ENCODE measurements around the gene RSRC2.
"Not testable (repeated sequence)": the region's sequence is repeated elsewhere in the genome, so short reads cannot be mapped to it uniquely, and the experiment has no call there.

RSRC2 gene

GRCh38 chr12:122526683-122527477 lies at the start of gene RSRC2, which contains the start of gene KNTC1:
Gene RSRC2, minus strand, starts transcription at chr12:122526936. Its CDS starts 83 bp downstream, at chr12:122526853.
Gene KNTC1, plus strand, starts transcription at chr12:122527249. Its CDS starts 2,815 bp downstream, at chr12:122530064.
- DNase-seq (ENCODE audit: low spot score), result peak; percentile 62

GRCh38 chr12:122571821-122572220 lies 45.1 kb upstream of the RSRC2 start:
- DNase-seq (ENCODE audit: low spot score), result no peak

- DNase-seq (ENCODE audit: low spot score), result not testable (repeated sequence)
Measured at GRCh38 chr12:122570006-122570405, 43.3 kb upstream of the RSRC2 start.

DNA sequence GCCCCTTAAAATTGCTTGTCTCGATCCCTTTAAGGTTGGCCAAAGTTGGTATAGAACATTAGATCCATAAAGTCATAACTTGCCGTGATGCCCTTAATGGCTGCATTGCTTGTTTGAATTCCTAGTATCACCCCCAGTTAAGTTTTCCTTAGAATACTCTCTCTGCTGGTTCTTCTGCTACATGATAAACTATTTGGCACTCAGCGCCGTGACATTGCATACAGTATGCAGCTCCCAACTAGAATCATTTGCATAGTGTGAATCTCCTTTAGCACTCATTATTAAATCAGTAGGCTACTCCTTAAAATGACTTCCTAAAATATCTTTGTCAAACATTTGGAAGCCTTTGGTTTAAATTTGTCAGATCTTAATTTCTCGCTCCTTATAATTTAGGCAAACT lies 42.6 kb upstream of the RSRC2 start:
- DNase-seq (ENCODE audit: low spot score), result no peak

GRCh38 chr12:122566816-122567215 lies 40.1 kb upstream of the RSRC2 start:
- DNase-seq (ENCODE audit: low spot score), result not testable (repeated sequence)

DNA sequence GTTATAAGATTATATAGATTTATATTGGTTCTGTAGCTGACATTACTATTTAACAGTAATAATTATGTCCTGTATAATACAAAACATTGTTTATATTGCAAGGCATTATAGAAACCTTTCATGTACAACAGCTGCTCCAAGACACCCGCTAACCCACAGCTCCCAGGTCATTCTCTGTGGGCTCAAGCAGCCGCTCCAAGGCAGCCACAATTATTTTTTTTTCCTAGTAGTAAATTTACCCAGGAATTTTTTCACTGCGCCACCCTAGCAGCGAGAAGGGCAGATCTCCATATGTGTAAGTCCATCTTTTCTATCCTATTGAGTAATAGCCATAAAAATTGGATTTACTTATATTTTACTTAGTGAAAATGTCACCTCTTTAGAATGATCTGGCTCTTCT lies 36.6 kb upstream of the RSRC2 start:
- no peak for DNase-seq (ENCODE audit: low spot score)

- no peak for DNase-seq (ENCODE audit: low spot score)
Measured at GRCh38 chr12:122560138-122560537, 33.4 kb upstream of the RSRC2 start.

DNA sequence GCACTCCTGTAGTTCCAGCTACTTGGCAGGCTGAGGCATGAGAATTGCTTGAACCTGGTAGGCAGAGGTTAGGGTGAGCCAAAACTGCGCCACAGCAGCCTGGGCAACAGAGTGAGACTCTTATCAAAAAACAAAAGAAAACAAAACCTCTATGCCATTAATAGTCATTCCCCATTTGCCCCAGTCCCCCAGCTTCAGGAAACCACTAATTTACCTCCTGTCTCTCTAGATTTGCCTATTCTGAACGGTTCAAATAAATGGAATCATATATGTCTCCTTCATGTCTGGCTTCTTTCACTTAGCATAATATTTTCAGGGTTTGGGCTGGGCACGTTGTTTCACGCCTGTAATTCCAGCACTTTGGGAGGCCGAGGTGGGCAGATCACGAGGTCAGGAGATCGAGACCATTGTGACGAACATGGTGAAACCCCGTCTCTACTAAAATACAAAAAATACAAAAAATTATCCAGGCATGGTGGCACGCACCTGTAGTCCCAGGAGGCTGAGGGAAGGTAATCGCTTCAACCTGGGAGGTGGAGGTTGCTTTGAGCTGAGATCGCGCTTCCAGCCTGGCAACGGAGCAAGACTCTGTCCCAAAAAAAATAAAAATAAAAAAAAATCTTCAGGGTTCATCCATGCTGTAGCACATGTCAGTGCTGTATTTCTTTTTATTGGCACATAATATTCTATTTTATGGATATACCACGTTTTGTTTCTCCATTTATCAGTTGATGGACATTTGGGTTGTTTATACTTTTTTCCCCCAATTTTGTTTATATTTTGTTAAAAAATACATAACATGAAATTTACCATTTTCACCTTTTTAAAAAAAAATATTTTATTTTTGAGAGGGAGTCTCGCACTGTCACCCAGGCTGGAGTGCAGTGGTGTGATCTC lies 32.3 kb upstream of the RSRC2 start:
- no peak for DNase-seq (ENCODE audit: low spot score)

DNA sequence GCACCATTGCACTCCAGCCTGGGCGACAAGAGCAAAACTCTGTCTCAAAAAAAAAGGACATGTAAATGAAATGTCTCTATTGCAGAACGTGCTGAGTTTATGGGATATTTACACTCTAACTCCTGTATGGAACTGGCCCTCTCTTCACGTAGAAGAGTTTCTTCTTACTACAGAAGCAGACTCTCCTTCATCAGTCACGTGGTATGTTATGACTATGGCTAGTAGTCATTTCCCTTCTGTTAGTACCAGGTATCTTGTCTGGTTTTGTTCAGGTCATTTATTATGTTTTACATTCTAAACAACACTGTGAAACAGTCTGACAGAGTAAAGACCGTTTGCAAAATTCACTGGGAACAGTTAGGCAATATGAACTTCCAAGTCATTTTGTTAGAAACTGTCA lies 20.6 kb upstream of the RSRC2 start:
- DNase-seq (ENCODE audit: low spot score), result no peak

- no peak for DNase-seq (ENCODE audit: low spot score)
Measured at GRCh38 chr12:122545855-122546254, 19.1 kb upstream of the RSRC2 start.

DNA sequence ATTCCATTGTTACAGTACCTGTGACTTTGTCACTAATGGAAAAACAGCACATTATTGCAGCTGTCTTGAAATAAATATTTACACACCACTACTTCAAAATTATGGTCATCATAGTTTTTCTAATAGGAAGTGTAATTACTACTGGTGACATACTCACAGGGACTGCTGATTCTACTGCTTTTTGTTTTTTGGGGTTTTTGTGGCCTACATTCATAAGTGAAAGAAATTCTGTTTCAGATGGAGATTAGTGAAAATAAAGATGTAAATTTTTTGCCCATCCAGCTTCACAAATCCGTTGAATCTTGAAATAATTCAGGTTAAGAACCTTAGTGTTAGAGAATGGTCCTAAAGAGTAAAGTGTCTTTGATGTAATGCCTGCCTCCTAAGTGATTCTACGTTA lies 17.8 kb upstream of the RSRC2 start:
- no peak for DNase-seq (ENCODE audit: low spot score)

DNA sequence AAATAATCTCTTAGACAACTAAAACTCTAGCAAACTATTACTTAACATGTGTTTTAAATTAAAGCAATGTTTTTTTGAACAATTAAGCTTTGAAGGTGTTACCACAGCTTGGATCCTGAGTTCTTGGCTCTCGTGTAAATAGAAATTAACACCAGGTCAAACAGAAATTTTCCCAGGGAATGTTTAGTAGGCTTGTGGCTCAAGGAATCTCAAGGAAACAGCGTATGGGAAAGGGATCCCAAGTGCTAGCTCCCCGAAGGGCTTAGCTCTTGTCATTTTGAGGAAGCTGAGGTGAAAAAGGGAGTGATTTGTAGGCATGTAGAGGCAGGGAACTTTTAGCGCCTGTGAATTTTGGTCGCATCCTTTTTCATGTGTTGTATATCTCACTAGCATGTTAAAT lies 11.8 kb upstream of the RSRC2 start:
- DNase-seq (ENCODE audit: low spot score), result no peak

DNA sequence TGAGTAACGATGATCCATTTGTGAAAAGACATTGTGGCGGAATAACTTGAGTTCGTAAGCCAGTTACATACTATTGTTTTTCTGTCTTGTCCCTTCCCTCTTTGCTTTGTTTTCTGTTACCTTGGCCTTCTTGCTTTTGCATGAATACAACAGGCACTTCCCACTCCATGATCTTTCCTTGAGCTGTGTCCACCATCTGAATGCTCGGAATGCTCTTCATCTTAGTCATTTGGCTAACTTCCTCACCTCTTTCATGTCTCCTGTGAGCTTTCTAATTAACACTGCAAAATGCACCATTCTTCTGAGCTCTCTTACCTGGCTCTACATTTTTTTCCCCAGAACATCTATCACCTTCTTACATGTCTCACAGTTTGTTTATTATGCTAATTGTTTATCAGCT lies 10.3 kb upstream of the RSRC2 start:
- no peak for DNase-seq (ENCODE audit: low spot score)

DNA sequence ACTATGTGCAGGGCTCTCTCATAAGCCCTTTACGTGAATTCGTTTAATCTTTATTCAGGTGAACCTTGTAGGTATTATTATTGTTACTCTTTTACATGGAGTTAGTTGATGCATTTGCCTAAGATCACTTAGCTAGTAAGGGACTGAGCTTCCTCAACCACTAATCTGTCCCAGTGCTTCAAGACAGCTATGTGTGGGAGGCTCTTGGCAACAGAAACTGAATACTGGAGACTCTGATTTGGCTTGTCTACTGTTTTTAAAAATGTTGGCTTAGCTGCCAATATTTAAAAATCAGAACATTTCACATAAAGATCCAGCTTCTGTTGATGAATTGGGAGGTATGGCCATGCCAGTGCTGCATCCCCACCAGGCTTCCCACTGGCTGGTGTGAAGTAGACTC lies 7.1 kb upstream of the RSRC2 start:
- DNase-seq (ENCODE audit: low spot score), result no peak

GRCh38 chr12:122528992-122529391 lies 2.3 kb upstream of the RSRC2 start:
- DNase-seq (ENCODE audit: low spot score), result no peak

DNA sequence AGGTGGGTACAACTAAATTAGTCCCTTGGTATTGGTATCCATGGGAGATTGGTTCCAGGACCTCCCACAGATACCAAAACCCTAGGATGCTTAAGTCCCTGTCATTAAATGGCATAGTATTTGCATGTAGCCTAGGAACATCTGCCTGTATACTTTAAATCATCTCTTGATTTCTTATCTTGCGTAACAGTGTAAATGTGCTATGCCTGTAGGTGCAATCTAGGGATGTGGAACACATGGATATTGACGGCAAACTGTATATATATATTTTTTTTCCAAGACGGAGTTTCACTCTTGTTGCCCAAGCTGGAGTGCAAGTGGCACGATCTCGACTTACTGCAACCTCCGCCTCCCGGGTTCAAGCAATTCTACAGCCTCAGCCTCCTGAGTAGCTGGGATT lies 1.8 kb upstream of the RSRC2 start:
- no peak for DNase-seq (ENCODE audit: low spot score)

DNA sequence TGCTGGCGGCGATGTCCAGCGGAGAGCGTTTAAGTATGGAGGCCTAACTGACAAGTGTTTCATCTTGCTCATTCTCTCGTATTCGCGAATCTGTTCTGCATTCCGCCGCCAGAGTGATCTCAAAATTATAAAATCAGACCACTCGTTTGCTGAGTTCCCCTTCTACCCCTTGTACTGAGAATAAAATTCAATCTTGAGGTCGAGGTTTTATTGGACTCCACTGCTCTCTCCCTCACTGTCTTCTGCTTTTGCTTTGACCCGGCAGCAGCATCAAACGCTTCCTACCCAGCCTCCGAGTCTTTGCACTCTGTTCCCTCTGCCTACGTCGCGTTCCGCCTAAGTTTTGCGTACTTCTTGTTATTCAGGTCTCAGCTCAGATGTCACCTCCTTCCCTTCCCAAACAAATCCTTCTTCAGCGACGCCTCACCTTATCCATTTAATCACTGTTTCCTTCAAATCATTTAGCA lies 775 bp upstream of the RSRC2 start:
- no peak for DNase-seq (ENCODE audit: low spot score)

GRCh38 chr12:122523846-122524718 lies 2.7 kb downstream of the RSRC2 start:
- DNase-seq (ENCODE audit: low spot score), result no peak

DNA sequence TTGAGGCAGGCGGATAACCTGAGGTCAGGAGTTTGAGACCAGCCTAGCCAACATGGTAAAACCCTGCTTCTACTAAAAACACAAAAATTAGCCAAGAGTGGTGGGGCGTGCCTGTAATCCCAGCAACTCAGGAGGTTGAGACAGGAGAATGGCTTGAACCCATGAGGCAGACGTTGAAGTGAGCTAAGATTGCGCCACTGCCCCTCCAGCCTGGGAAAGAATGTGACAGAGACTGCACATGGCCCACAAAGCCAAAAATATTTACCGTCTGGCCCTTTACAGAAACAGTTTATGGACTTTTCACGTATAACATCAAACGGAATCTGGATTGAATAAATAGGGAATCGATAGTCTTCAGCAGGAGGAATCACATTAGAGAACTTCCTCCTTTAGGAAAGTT lies 3.5 kb downstream of the RSRC2 start:
- DNase-seq (ENCODE audit: low spot score), result no peak

- DNase-seq (ENCODE audit: low spot score), result no peak
Measured at GRCh38 chr12:122520676-122521075, 6.1 kb downstream of the RSRC2 start.

- no peak for DNase-seq (ENCODE audit: low spot score)
Measured at GRCh38 chr12:122519418-122519817, 7.3 kb downstream of the RSRC2 start.

DNA sequence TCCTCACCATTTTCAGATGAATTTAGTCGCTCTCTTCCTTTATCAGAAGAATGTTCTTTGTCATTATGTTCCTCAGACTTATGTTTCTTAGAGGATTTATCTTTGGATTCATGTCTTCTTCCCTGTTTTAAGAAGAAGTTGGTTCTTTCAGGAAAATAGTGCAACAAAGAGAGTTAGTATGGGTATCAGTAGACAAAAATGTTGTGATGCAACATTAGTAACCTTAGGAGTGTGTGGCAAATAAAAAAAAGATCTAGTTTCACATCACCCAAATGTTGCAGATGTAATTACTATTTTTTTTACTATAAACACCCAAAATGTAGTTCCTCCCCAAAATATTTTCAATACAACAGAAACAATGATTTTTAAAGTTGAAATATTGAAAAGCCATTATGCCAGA lies 7.8 kb downstream of the RSRC2 start:
- DNase-seq (ENCODE audit: low spot score), result no peak
